Suprapubic skin (tissue), 4 donors: Measurements from ENCODE around the gene TRIO. TPM values are rescaled to one million over a fixed set of nuclear protein-coding genes. Genes with fewer than 3 reads are reported as not detected.

Experiments used
- DNase-seq, 2 donors: peaks; one replicate each; pipeline ENCODE4 v3.0.0-alpha.2; 2019; ENCODE audit warnings: low spot score in 2 of 2
- H3K27ac ChIP-seq: fragments of 200-600 bp; sonication (generic); one replicate; pipeline ENCODE4 v1.5.1; 2019
- H3K27me3 ChIP-seq: fragments of 200-600 bp; sonication (generic); one replicate; pipeline ENCODE4 v1.5.1; 2019
- H3K36me3 ChIP-seq: fragments of 200-600 bp; sonication (generic); one replicate; pipeline ENCODE4 v1.5.1; 2019
- H3K4me1 ChIP-seq: fragments of 200-600 bp; sonication (generic); one replicate; pipeline ENCODE4 v1.5.1; 2019
- H3K4me3 ChIP-seq: fragments of 200-600 bp; sonication (generic); one replicate; pipeline ENCODE4 v1.5.1; 2019; ENCODE audit warnings: mild to moderate bottlenecking
- H3K9me3 ChIP-seq: fragments of 200-600 bp; sonication (generic); one replicate; pipeline ENCODE4 v1.5.1; 2019
- CTCF ChIP-seq, 2 donors: fragments of 200-600 bp in 1 of 2; fragments of 450-650 bp in 1 of 2; sonication (generic) in 1 of 2; IDR thresholded peaks; one replicate each; pipeline ENCODE4 v1.5.1; 2016 to 2019; ENCODE audit warnings: antibody characterized with exemption in 2 of 2, mild to moderate bottlenecking in 1 of 2, moderate library complexity in 1 of 2
- EP300 ChIP-seq: sonication (generic); formaldehyde crosslinking; IDR thresholded peaks from one replicate; pipeline ENCODE4 v1.6.1; 2017; ENCODE audit warnings: antibody characterized with exemption
- POLR2A ChIP-seq, 2 donors: fragments of 450-650 bp; IDR thresholded peaks; one replicate each; pipeline ENCODE4 v1.6.1; 2017; ENCODE audit warnings: antibody characterized with exemption in 2 of 2, mild to moderate bottlenecking in 2 of 2, moderate library complexity in 2 of 2
- POLR2AphosphoS5 ChIP-seq, 3 donors: sonication (generic); formaldehyde crosslinking; IDR thresholded peaks; one replicate each; pipeline ENCODE4 v1.6.1; 2017; ENCODE audit warnings: antibody characterized with exemption in 3 of 3
- WGBS: methylation state at CpG from one replicate; pipeline ENCODE4 v1.1.5; 2018; 5-methylcytosine and 5-hydroxymethylcytosine counted together
- total RNA-seq, 4 donors: library from RNA; depleted of rRNA; stranded (reverse); fragments of >200 nt; gene quantifications; one replicate each; pipeline ENCODE4 v1.1.0, GENCODE V29; 2016

TRIO gene
- total RNA-seq, 4 donors from 2014 or later = 62.7 to 159 (median 70.4) TPM

GRCh38 chr5:14129123-14129522 lies 14.0 kb upstream of the TRIO start:
- Histone ChIP-seq H3K36me3 (no peaks in the 10 kb centered on the region), H3K4me1 (no peaks in the 10 kb centered on the region), H3K27ac (no peak overlapping the region), H3K9me3 (no peaks in the 10 kb centered on the region), H3K4me3 (no peak overlapping the region), H3K27me3 (no peaks in the 10 kb centered on the region)
- 71% methylated on average over 1 of the region's 1 CpG for WGBS
- DNase-seq = no peak
- no peak for TF ChIP-seq POLR2AphosphoS5 (IDR thresholded peaks at IDR 0.05)
- no peak for TF ChIP-seq EP300
- TF ChIP-seq POLR2A (IDR thresholded peaks at IDR 0.05) = no peak
- no peak for TF ChIP-seq CTCF (IDR thresholded peaks at IDR 0.05)

- Histone ChIP-seq H3K36me3 (no peaks in the 10 kb centered on the region), H3K9me3 (no peaks in the 10 kb centered on the region), H3K4me3 (no peak overlapping the region), H3K4me1 (no peaks in the 10 kb centered on the region), H3K27ac (no peak overlapping the region), H3K27me3 (no peaks in the 10 kb centered on the region)
- no peak for DNase-seq
- no peak for TF ChIP-seq EP300
- no peak for TF ChIP-seq POLR2A (IDR thresholded peaks at IDR 0.05)
- no peak for TF ChIP-seq POLR2AphosphoS5 (IDR thresholded peaks at IDR 0.05)
- TF ChIP-seq CTCF (IDR thresholded peaks at IDR 0.05) = no peak
- 66% methylated on average over 6 of the region's 6 CpGs for WGBS
These were observed 11.2 kb upstream of the TRIO start for GRCh38 chr5:14131855-14132503.

DNA sequence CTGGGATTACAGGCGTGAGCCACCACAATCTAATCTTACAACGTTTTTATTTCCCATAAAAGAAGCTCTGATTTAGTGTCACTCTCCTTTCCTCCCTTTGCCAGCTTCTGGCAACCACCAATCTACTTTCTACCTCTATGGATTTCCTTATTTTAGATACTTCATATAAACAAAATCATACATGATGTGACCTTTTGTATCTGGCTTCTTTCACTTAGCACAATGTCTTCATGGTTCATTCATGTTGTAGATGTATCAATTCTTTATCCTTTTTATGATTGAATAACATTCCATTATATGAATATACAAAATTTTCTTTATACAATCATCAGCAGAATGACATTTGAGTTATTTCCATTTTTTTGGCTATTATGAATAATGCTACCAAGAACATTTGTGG lies 9.7 kb upstream of the TRIO start:
- 80% methylated on average over 2 of the region's 2 CpGs for WGBS
- no peaks in the 10 kb centered on the region for H3K9me3 ChIP-seq
- TF ChIP-seq CTCF (IDR thresholded peaks at IDR 0.05) (no peak), POLR2AphosphoS5 (IDR thresholded peaks at IDR 0.05) (no peak), POLR2A (IDR thresholded peaks at IDR 0.05) (no peak), EP300 (no peak)
- H3K4me3 ChIP-seq = no peak overlapping the region
- no peaks in the 10 kb centered on the region for H3K27me3 ChIP-seq
- DNase-seq = no peak
- H3K4me1 ChIP-seq = no peaks in the 10 kb centered on the region
- H3K27ac ChIP-seq = no peak overlapping the region
- no peaks in the 10 kb centered on the region for H3K36me3 ChIP-seq

DNA sequence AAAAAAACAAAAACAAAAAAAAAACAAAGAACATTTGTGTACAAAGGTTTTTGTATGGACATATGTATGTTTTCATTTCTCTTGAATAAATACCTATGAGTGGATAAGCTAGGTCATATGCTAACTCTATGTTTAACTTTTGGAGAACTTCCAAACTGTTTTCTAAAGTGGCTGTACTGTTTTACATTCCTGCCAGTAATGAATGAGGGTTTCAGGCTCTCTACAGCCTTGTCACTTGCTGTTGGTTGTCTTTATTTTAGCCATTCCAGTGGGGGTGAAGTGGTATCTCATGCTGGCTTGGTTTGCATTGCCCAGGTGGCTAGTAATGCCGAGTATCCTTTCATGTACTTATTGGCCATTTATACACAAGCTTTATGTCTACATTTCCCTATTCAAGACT lies 9.1 kb upstream of the TRIO start:
- TF ChIP-seq POLR2AphosphoS5 (IDR thresholded peaks at IDR 0.05) (no peak), POLR2A (IDR thresholded peaks at IDR 0.05) (no peak), CTCF (IDR thresholded peaks at IDR 0.05) (no peak), EP300 (no peak)
- DNase-seq = no peak
- no peaks in the 10 kb centered on the region for H3K9me3 ChIP-seq
- no peaks in the 10 kb centered on the region for H3K4me1 ChIP-seq
- 87% methylated on average over 1 of the region's 1 CpG for WGBS
- H3K27me3 ChIP-seq = no peaks in the 10 kb centered on the region
- H3K36me3 ChIP-seq = no peaks in the 10 kb centered on the region
- no peak overlapping the region for H3K27ac ChIP-seq
- no peak overlapping the region for H3K4me3 ChIP-seq

DNA sequence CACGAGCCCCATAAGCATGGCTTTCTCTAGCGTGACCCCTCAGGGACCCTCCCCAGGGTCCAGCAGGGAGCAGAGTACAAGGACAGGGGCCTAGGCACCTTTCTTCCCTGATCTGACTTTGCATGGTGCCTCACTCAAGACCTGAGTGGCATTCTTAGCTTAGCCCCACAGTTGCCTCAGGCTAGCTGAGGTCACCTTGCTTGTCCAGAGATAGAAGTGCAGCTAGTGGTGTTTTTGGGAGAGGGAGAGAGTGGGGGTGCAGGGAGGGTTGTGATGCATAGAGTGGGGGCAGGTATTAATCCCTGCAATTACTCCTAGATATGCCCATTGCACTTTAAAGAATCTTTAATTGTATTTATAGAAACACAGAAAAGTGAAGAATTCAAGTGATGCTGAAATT lies 8.4 kb upstream of the TRIO start:
- Histone ChIP-seq H3K27me3 (no peaks in the 10 kb centered on the region), H3K4me3 (no peak overlapping the region), H3K36me3 (no peaks in the 10 kb centered on the region), H3K27ac (no peak overlapping the region), H3K4me1 (no peaks in the 10 kb centered on the region), H3K9me3 (no peaks in the 10 kb centered on the region)
- TF ChIP-seq POLR2AphosphoS5 (IDR thresholded peaks at IDR 0.05) (no peak), CTCF (IDR thresholded peaks at IDR 0.05) (no peak), EP300 (no peak), POLR2A (IDR thresholded peaks at IDR 0.05) (no peak)
- WGBS = 95% methylated on average over 2 of the region's 2 CpGs
- DNase-seq = no peak
